ENCODE measurements around the gene SIDT2.
A peak's percentile ranks its signal among the peaks of the same experiment; 100 is the strongest.
"Not testable (repeated sequence)": the region's sequence is repeated elsewhere in the genome, so short reads cannot be mapped to it uniquely, and the experiment has no call there.

SIDT2 gene

GRCh38 chr11:117172724-117173421 lies 5.7 kb upstream of the SIDT2 start:
- DNase-seq, result no peak

- DNase-seq, result no peak
Measured at GRCh38 chr11:117175104-117175503, 3.4 kb upstream of the SIDT2 start.

DNA sequence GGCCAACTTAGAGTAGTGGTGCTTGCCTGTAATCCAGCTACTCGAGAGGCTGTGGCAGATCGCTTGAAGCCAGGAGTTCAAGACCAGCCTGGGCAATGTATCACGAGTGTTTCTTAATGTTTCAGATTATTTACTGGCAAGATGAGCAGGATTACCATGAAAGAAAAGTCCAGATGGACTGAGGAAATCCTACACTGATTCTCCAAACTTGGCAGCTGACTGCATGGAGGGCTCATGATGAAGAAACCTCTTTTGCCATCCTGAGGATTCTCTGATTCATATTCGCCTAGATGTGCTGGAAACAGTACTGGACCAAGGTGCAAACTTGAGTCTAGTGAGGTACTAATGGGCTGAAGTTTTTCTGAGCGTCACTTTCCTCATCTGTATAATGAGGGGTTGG lies 2.8 kb upstream of the SIDT2 start:
- no peak for DNase-seq

GRCh38 chr11:117176186-117176585 lies 2.4 kb upstream of the SIDT2 start:
- DNase-seq, result no peak

- no peak for DNase-seq
Measured at GRCh38 chr11:117177534-117178209, 871 bp upstream of the SIDT2 start.

DNA sequence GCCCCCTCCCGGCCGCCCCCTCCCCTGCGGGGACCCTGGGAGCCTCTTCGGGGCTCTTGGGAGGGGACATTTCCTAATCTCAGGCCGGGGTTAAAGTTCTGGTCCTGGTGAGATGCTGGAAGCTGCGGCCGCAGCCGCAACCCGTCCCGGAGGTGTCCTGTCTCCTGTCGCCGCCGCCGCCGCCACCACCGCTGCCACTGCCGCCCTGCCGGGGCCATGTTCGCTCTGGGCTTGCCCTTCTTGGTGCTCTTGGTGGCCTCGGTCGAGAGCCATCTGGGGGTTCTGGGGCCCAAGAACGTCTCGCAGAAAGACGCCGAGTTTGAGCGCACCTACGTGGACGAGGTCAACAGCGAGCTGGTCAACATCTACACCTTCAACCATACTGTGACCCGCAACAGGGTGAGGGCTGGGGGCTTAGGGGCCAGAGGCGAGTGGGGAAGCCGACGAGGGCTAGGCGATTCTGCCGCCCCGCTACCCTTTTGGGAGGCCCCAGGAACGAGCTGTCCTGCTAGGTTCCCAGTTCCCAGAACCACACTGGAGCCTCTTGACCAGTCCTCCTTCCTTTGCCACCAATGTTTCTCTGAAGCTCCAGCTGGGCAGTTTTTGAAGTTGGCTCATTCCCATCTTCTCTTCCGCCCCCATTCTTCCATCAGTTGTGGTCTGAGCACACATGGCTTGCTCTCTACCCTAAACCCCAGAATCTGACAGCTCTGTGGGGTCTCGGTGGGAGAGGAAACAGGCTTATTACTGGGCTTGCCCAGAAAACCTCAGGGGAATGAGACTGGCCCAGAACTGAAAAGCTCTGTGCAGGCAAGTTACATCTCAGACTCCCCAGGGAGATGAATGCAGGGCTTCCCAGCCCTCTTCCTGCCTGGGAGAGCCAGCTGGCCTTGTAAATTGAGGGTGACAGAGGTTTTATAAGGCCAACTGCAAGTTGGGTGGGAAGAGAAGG lies 781 bp downstream of the SIDT2 start:
- DNase-seq, result no peak

GRCh38 chr11:117180020-117180419 lies 1.5 kb downstream of the SIDT2 start:
- no peak for DNase-seq

DNA sequence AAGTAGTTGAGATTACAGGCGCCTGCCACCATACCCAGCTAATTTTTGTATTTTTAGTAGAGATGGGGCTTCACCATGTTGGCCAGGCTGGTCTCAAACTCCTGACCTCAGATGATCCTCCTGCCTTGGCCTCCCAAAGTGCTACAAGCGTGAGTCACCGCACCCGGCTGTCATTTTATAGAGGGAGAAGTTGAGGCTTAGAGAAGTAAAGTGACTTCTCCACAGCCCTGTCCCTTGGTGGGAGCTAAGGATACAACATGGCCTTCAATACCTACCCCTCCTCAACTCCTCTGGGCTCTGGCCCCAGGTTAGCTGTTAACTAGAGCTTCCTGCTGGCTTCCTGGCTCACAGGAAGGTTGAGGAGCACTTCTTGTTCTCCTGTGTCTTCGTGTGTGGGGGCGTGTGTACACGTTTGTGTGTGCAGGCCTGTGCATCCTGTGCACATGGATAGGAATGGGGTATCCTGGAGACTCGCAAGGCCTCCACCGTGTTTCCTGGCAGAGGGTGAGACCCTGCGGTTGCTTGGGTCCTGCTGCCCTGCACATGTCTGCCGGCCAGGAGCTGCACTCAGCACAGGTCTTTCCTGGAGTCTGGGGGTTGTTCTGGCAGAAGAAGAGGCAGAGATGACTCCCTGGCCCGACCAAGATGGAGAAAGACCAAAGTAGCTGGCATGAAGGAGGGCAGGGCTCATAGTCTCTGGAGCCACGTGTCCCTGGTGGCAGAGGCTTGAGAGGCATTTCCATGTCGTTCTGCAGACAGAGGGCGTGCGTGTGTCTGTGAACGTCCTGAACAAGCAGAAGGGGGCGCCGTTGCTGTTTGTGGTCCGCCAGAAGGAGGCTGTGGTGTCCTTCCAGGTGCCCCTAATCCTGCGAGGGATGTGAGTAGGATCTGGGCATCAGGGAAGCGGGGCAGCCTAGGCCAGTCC lies 2.4 kb downstream of the SIDT2 start:
- DNase-seq, result peak in 1 of 2 donors; percentile 22

DNA sequence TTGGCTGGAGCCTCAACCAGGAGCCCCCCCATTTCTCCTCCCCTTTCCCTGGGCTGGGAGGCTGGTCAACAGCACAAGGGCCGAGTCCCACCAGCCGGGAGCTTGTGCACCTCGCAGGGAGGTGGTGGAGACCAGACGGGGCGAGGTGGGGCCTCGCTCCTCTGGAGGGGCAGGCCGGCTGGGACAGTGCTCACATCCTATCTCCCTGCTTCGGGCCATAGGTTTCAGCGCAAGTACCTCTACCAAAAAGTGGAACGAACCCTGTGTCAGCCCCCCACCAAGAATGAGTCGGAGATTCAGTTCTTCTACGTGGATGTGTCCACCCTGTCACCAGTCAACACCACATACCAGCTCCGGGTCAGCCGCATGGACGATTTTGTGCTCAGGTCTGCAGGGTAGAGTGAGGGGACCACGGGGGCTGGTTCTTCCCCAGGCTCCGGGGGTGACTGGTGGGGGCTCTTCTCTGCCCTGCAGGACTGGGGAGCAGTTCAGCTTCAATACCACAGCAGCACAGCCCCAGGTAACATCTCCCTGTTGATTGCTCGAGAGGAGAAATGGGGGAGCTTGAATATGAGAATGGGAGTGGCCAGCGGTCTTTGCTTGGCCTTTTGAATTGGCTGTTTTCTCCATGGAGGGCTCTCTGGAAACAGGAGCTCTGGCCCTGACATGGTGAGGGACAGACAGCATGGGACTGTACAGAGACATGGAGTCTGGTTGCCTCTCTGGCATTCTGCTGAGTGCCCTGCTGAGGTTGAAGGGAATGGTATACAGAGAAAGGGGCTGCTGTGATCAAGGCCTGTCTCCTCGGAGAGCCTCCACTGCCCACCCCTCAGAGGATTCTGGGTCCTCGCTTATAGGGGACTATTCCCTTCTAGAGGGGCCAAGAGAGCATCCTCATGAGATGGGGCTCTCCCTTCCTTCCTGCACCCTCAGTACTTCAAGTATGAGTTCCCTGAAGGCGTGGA lies 3.3 kb downstream of the SIDT2 start:
- DNase-seq, result no peak

DNA sequence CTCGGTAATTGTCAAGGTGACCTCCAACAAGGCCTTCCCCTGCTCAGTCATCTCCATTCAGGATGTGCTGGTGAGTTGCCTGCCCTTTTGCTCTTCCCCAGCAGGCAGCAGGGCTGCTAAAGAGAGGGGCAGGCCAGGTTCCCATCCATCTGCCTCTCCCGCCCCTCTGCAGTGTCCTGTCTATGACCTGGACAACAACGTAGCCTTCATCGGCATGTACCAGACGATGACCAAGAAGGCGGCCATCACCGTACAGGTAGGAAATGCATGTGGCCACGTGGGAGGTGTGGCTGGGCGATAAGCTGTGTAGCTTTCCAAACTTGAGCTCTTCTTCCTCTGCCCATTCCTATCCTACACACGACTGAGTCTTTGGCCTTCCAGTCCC lies 4.0 kb downstream of the SIDT2 start:
- no peak for DNase-seq

GRCh38 chr11:117183178-117183577 lies 4.6 kb downstream of the SIDT2 start:
- not testable (repeated sequence) for DNase-seq

DNA sequence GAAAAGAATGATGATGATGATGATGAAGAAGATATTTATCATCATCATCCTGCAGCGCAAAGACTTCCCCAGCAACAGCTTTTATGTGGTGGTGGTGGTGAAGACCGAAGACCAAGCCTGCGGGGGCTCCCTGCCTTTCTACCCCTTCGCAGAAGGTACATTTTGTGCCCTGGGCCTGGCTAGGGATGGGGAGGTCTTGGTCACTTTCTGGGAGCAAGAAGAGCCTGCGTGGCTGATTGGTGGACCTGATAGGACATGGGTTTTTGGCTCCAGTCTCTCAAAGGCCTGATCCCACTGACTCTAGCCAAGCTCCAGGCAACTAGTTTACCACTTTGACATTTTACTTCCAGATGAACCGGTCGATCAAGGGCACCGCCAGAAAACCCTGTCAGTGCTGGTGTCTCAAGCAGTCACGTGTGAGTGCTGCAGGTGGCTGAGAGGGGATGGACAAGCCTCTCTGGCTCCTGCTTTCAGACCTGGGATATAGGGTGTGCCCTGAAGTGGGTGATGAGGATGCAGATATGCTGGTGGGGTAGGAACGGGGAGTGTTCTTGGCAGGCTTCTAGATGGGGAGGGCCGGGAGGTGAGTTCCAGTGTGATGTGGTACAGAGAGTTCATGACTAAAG lies 5.3 kb downstream of the SIDT2 start:
- no peak for DNase-seq

DNA sequence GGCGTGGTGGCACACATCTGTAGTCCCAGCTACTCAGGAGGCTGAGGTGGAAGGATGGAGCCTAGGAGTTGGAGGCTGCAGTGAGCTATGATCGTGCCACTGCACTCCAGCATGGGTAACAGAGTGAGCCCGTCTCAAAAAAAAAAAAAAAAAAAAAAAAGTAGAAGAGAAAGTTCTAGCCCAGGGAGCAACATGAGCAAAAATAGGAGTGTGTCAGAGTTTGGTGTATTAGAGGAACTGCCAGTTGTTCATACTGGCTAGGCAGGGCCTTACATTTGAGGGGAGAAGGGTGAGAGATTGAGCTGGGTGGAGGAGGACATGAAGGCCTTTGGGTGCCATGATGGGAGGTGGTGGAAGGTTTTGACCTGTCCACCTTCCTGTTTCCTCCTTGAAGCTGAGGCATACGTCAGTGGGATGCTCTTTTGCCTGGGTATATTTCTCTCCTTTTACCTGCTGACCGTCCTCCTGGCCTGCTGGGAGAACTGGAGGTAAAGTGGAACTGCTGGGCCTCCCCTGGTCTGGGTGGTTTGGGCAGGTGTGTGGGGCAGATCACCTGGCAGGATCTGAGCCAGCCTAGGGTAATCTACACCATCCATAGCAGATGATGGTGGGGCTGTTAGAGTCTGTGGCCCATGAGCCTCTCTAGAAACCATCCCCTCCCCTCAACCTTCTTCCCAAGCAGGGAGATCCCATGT lies 7.3 kb downstream of the SIDT2 start:
- peak in 1 of 2 donors; percentile 77 for DNase-seq

- DNase-seq, result no peak
Measured at GRCh38 chr11:117186431-117186761, 7.9 kb downstream of the SIDT2 start.

- DNase-seq, result no peak
Measured at GRCh38 chr11:117187007-117187406, 8.5 kb downstream of the SIDT2 start.

DNA sequence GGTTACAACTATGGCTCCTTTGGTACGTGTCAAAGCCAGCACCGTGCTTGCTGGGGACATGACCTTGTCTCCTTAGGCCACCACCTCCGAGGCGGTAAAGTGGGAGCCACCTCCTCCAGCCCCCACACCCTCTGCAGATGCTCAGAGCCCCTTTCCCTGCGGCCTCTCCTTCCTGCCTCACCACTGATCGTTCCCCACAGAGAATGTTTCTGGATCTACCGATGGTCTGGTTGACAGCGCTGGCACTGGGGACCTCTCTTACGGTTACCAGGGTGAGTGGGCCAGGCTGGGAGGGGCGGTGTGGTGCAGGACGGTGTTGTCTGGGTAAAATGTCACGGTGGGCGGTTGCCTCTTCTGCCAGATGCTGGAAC lies 8.9 kb downstream of the SIDT2 start:
- DNase-seq, result no peak

- no peak for DNase-seq
Measured at GRCh38 chr11:117187799-117188481, 9.4 kb downstream of the SIDT2 start.

- DNase-seq, result no peak
Measured at GRCh38 chr11:117188620-117189081, 10.1 kb downstream of the SIDT2 start.

GRCh38 chr11:117189191-117189940 lies 10.8 kb downstream of the SIDT2 start:
- no peak for DNase-seq

Data from bone marrow (tissue), 2 donors.